ENCODE measurements around the gene DMRTC2. TPM values are rescaled to one million over a fixed set of nuclear protein-coding genes. Genes with fewer than 3 reads are reported as not detected.

DMRTC2 gene
- total RNA-seq, 1 experiment from 2014 or later = not detected

- ChIA-PET POLR2A (interaction anchor here (0.7 kb wide), 1 partner anchor 14 kb away, joined by 3 read pairs; no protein-coding TSS in a partner anchor), CTCF (no interaction called here), RAD21 (ENCODE audit: low non-redundant PET in 1 of 2, low total read pairs in 2 of 2, uncharacterized antibody in 2 of 2, unreplicated experiment in 2 of 2) (no interaction called here)
- BruUV-seq (replicated peaks) = no TSS peak
- no peaks in the 10 kb centered on the region for H3K9me2 ChIP-seq (ENCODE audit: insufficient read depth)
- ATAC-seq = no peak
- intact Hi-C loops (cut with micrococcal nuclease) = loop anchor here (5.0 kb wide), 1 partner anchor 47 kb away; the partner anchor contains the start of gene ERFL
- TF ChIP-seq CBX3 (IDR thresholded peaks at IDR 0.05; ENCODE audit: low read depth) (no peak), REST (IDR thresholded peaks at IDR 0.05; ENCODE audit: low read depth) (no peak), RAD21 (IDR thresholded peaks at IDR 0.05; ENCODE audit: low read depth) (no peak), CEBPB (IDR thresholded peaks at IDR 0.05; ENCODE audit: low read depth) (no peak), ZBTB33 (IDR thresholded peaks at IDR 0.05; ENCODE audit: extremely low read depth, insufficient replicate concordance, low read length) (no peak), POLR2A (IDR thresholded peaks at IDR 0.05; ENCODE audit: borderline replicate concordance, extremely low read depth, insufficient read depth, insufficient read length) (no peak), EZH2 (IDR thresholded peaks at IDR 0.05) (no peak), CTCF (IDR thresholded peaks at IDR 0.05 in 2 of 3, conservative IDR thresholded peaks at IDR 0.05 in 1 of 3; ENCODE audit: borderline replicate concordance in 1 of 3, insufficient read depth in 1 of 3, low read depth in 2 of 3, low read length in 2 of 3) (no peak), JUND (IDR thresholded peaks at IDR 0.05) (no peak), FOSL1 (IDR thresholded peaks at IDR 0.05; ENCODE audit: low read depth) (no peak), ATF3 (IDR thresholded peaks at IDR 0.05) (no peak), TCF7L2 (IDR thresholded peaks at IDR 0.05; ENCODE audit: borderline replicate concordance, extremely low read depth, insufficient read depth, insufficient read length) (no peak), SRF (IDR thresholded peaks at IDR 0.05; ENCODE audit: low read depth) (no peak), ZFX (IDR thresholded peaks at IDR 0.05) (no peak)
- H3K27me3 ChIP-seq (ENCODE audit: insufficient read depth, low read length) = no peaks in the 10 kb centered on the region
- no peak overlapping the region for H3K9ac ChIP-seq (ENCODE audit: low read length)
- H3K79me2 ChIP-seq (ENCODE audit: insufficient read depth, low read length) = peaks cover 18% of the 10 kb centered on the region
- no peak overlapping the region for H3K27ac ChIP-seq (ENCODE audit: low read depth, low read length)
- H2AFZ ChIP-seq (ENCODE audit: low read depth, low read length, poor library complexity, severe bottlenecking) = no peak overlapping the region
- H3K36me3 ChIP-seq (ENCODE audit: control insufficient read depth in 1 of 2, insufficient read depth in 2 of 2, low read length in 2 of 2) = no peaks in the 10 kb centered on the region
- H3K9me3 ChIP-seq (ENCODE audit: control insufficient read depth in 1 of 2, insufficient read depth in 1 of 2, low read depth in 1 of 2, low read length in 2 of 2) = no peaks in the 10 kb centered on the region
- no peak overlapping the region for H3K4me3 ChIP-seq (replicated peaks in 1 of 2; ENCODE audit: low read depth in 1 of 2, low read length in 2 of 2)
- H3K4me2 ChIP-seq (ENCODE audit: low read length) = no peak overlapping the region
- no peaks in the 10 kb centered on the region for H4K20me1 ChIP-seq (ENCODE audit: insufficient read depth)
- peaks cover 6 to 20% of the 10 kb centered on the region in 2 experiments; a peak in 3 of 4 replicates for H3K4me1 ChIP-seq (ENCODE audit: control insufficient read depth in 1 of 2, insufficient read depth in 2 of 2, low read length in 2 of 2)
- no peak for DNase-seq (ENCODE audit: low read depth, low spot score)
Observed at GRCh38 chr19:41880329-41880708, 35.5 kb downstream of the DMRTC2 start.

Data from HCT116 (cell line).